H1 (cell line): ENCODE measurements around the gene CEL. TPM values are rescaled to one million over a fixed set of nuclear protein-coding genes. Genes with fewer than 3 reads are reported as not detected.

Experiments used
- CTCF ChIA-PET: fragments of 300-600 bp; sonication (Branson Sonifier 250); formaldehyde crosslinking; loops from one replicate; lab custom pipeline; 2021; ENCODE audit not compliant: partially characterized antibody; lab: Charles Lee
- POLR2A ChIA-PET: fragments of 300-600 bp; sonication (Branson Sonifier 250); formaldehyde crosslinking; loops from one replicate; lab custom pipeline; 2021; ENCODE audit warnings: inconsistent platforms; ENCODE audit not compliant: partially characterized antibody; lab: Charles Lee
- DNase-seq, 2 experiments: peaks; one replicate each; pipeline versions ENCODE4 v3.0.0 to v3.0.0-alpha.2; 2010 to 2022; ENCODE audit warnings: low spot score in 2 of 2, low read depth in 1 of 2, mixed read lengths in 1 of 2
- FAIRE-seq: peaks from 2 replicates; lab custom pipeline; 2011; peaks lifted over from hg19 to GRCh38; lab: Jason Lieb, UNC
- H2AFZ ChIP-seq: 2 replicates; pipeline ENCODE4 v1.8.1; 2012; ENCODE audit warnings: low read length, inconsistent platforms
- H2AK5ac ChIP-seq: 2 replicates; pipeline ENCODE4 v1.6.1; 2013; ENCODE audit warnings: low read depth, low read length
- H2BK120ac ChIP-seq: replicated peaks from 2 replicates; pipeline ENCODE3; 2013; ENCODE audit warnings: low read depth, low read length, inconsistent platforms
- H2BK12ac ChIP-seq: 2 replicates; pipeline ENCODE4 v1.6.1; 2013; ENCODE audit warnings: low read depth, low read length
- H2BK15ac ChIP-seq: 2 replicates; pipeline ENCODE4 v1.6.1; 2013; ENCODE audit warnings: low read length
- H2BK20ac ChIP-seq: 2 replicates; pipeline ENCODE4 v1.6.1; 2013; ENCODE audit warnings: low read length
- H2BK5ac ChIP-seq: 2 replicates; pipeline ENCODE4 v1.6.1; 2013; ENCODE audit warnings: low read depth, low read length
- H3K14ac ChIP-seq: 2 replicates; pipeline ENCODE4 v1.6.1; 2013; ENCODE audit warnings: inconsistent platforms; ENCODE audit not compliant: insufficient read length
- H3K18ac ChIP-seq: 2 replicates; pipeline ENCODE4 v1.6.1; 2013; ENCODE audit warnings: low read length; ENCODE audit errors: extremely low read depth
- H3K23ac ChIP-seq: 2 replicates; pipeline ENCODE4 v1.6.1; 2013; ENCODE audit warnings: inconsistent platforms; ENCODE audit not compliant: insufficient read length
- H3K23me2 ChIP-seq: 2 replicates; pipeline ENCODE4 v1.6.1; 2013; ENCODE audit warnings: low read depth, low read length
- H3K27ac ChIP-seq: 2 replicates; pipeline ENCODE4 v1.6.1; 2011; ENCODE audit warnings: low read depth, low read length, inconsistent platforms
- H3K27me3 ChIP-seq, 4 experiments: replicated peaks in 1 of 4; 1 replicate in 1 of 4; 2 replicates in 3 of 4; pipeline versions ENCODE4 v1.6.1 to v1.8.1; 2011 to 2013; ENCODE audit warnings: low read length in 3 of 4, mild to moderate bottlenecking in 3 of 4, inconsistent platforms in 2 of 4, mixed read lengths in 2 of 4, moderate library complexity in 1 of 4; ENCODE audit not compliant: control insufficient read depth in 3 of 4, insufficient read depth in 3 of 4; ENCODE audit errors: extremely low read depth in 1 of 4
- H3K36me3 ChIP-seq, 4 experiments: 2 replicates each; pipeline versions ENCODE4 v1.6.1 to v1.8.1; 2011 to 2013; ENCODE audit warnings: mild to moderate bottlenecking in 4 of 4, low read length in 3 of 4, moderate library complexity in 2 of 4, control low read depth in 1 of 4, inconsistent platforms in 1 of 4; ENCODE audit not compliant: insufficient read depth in 4 of 4, control insufficient read depth in 2 of 4
- H3K4ac ChIP-seq: replicated peaks from 2 replicates; pipeline ENCODE3; 2013; ENCODE audit warnings: low read length, low read depth, mixed read lengths, inconsistent platforms; ENCODE audit not compliant: insufficient read length
- H3K4me1 ChIP-seq, 4 experiments: replicated peaks in 1 of 4; 1 replicate in 1 of 4; 2 replicates in 3 of 4; pipeline versions ENCODE4 v1.6.1 to v1.8.1; 2011 to 2013; ENCODE audit warnings: low read length in 3 of 4, inconsistent platforms in 2 of 4, mixed read lengths in 1 of 4; ENCODE audit not compliant: insufficient read depth in 4 of 4, control insufficient read depth in 3 of 4
- H3K4me2 ChIP-seq, 2 experiments: 2 replicates each; pipeline versions ENCODE4 v1.6.1 to v1.8.1; 2011 to 2013; ENCODE audit warnings: low read depth in 2 of 2, low read length in 2 of 2, control low read depth in 1 of 2, inconsistent platforms in 1 of 2, mild to moderate bottlenecking in 1 of 2; ENCODE audit not compliant: insufficient read depth in 1 of 2
- H3K4me3 ChIP-seq, 4 experiments: fragments of 200-600, 300-600 bp in 1 of 4; sonication (generic), shearing (Covaris generic), sonication (Bioruptor Twin) in 1 of 4; 2 replicates each; pipeline versions ENCODE4 v1.5.1 to v1.8.1; 2011 to 2016; ENCODE audit warnings: low read length in 4 of 4, low read depth in 3 of 4, control low read depth in 2 of 4, inconsistent platforms in 2 of 4, mild to moderate bottlenecking in 2 of 4, mixed read lengths in 1 of 4, moderate library complexity in 1 of 4; ENCODE audit not compliant: insufficient read depth in 2 of 4; ENCODE audit errors: extremely low read depth in 1 of 4
- H3K56ac ChIP-seq: replicated peaks from 2 replicates; pipeline ENCODE3; 2013; ENCODE audit warnings: low read depth, mild to moderate bottlenecking, mixed read lengths, low read length, inconsistent platforms; ENCODE audit not compliant: insufficient read length
- H3K79me1 ChIP-seq: 2 replicates; pipeline ENCODE4 v1.6.1; 2013; ENCODE audit warnings: low read depth, low read length, control low read depth
- H3K79me2 ChIP-seq, 2 experiments: 2 replicates each; pipeline versions ENCODE4 v1.6.1 to v1.8.1; 2012 to 2013; ENCODE audit warnings: low read length in 2 of 2, mild to moderate bottlenecking in 2 of 2, inconsistent platforms in 1 of 2; ENCODE audit not compliant: insufficient read depth in 2 of 2, control insufficient read depth in 1 of 2
- H3K9ac ChIP-seq, 4 experiments: replicated peaks in 1 of 4; 1 replicate in 1 of 4; 2 replicates in 3 of 4; pipeline versions ENCODE4 v1.6.1 to v1.8.1; 2011 to 2013; ENCODE audit warnings: low read depth in 3 of 4, low read length in 3 of 4, control low read depth in 2 of 4, mild to moderate bottlenecking in 2 of 4, moderate library complexity in 2 of 4, inconsistent platforms in 1 of 4; ENCODE audit errors: extremely low read depth in 1 of 4
- H3K9me3 ChIP-seq, 2 experiments: 2 replicates each; pipeline versions ENCODE4 v1.6.1 to v1.8.1; 2012 to 2013; ENCODE audit warnings: mild to moderate bottlenecking in 2 of 2, moderate library complexity in 2 of 2, control low read depth in 1 of 2, inconsistent platforms in 1 of 2, low read depth in 1 of 2, low read length in 1 of 2, mixed read lengths in 1 of 2; ENCODE audit not compliant: insufficient read depth in 2 of 2
- H4K20me1 ChIP-seq, 2 experiments: replicated peaks in 1 of 2; 2 replicates each; pipeline versions ENCODE3 to v1.8.1; 2011 to 2013; ENCODE audit warnings: inconsistent platforms in 2 of 2, low read length in 2 of 2, mild to moderate bottlenecking in 1 of 2; ENCODE audit not compliant: insufficient read depth in 2 of 2, control insufficient read depth in 1 of 2
- H4K5ac ChIP-seq: 2 replicates; pipeline ENCODE4 v1.6.1; 2013; ENCODE audit warnings: low read length, low read depth, mixed read lengths, inconsistent platforms; ENCODE audit not compliant: insufficient read length
- H4K8ac ChIP-seq: 2 replicates; pipeline ENCODE4 v1.8.0; 2013; ENCODE audit warnings: mild to moderate bottlenecking, moderate library complexity, low read length, inconsistent platforms; ENCODE audit not compliant: insufficient read depth; ENCODE audit errors: extremely low read depth
- H4K91ac ChIP-seq: replicated peaks from 2 replicates; pipeline ENCODE3; 2013; ENCODE audit warnings: low read length, mixed read lengths, inconsistent platforms; ENCODE audit not compliant: insufficient read length
- ASH2L ChIP-seq: fragments of 200-600, 300-600 bp; sonication (generic); IDR thresholded peaks from one replicate; pipeline ENCODE4 v1.7.1; 2017; ENCODE audit warnings: low read length
- POLR2AphosphoS5 ChIP-seq: IDR thresholded peaks from 2 replicates; pipeline ENCODE4 v1.6.1; 2011; ENCODE audit warnings: low read depth, low read length
- WGBS, 2 experiments: shearing (Covaris generic) in 1 of 2; methylation state at CpG; one replicate each; pipeline versions ENCODE4 v1.1.6 to v1.1.7; 2013 to 2015; ENCODE audit warnings: low lambda C conversion rate in 2 of 2, mixed read lengths in 2 of 2, inconsistent platforms in 1 of 2, low coverage in 1 of 2, missing lambda C conversion rate in 1 of 2; ENCODE audit not compliant: insufficient replicate concordance in 2 of 2, insufficient coverage in 1 of 2, insufficient read length in 1 of 2; ENCODE audit errors: extremely low coverage in 1 of 2, missing lambda C conversion rate in 1 of 2; 5-methylcytosine and 5-hydroxymethylcytosine counted together
- polyA plus RNA-seq, 7 experiments: library from polyadenylated mRNA; depleted of rRNA in 3 of 7; stranded (reverse) in 5 of 7; unstranded in 2 of 7; fragments of >200 nt in 5 of 7; fragments of 200-250 nt in 2 of 7; gene quantifications; 1 replicate in 5 of 7; 2 replicates in 1 of 7; 4 replicates in 1 of 7; pipeline versions ENCODE4 v1.2.1 to v1.2.3, GENCODE V29; 2011 to 2013; ENCODE audit warnings: missing spikeins in 2 of 7, mixed read lengths in 2 of 7
- total RNA-seq: library from RNA; stranded (reverse); fragmentation: NEBNext Ultra II Directional; extraction: Animal tissue kit (Norgen Biotek cat#: 25700); gene quantifications from 2 replicates; pipeline ENCODE4 v1.2.1, GENCODE V29; 2021
- TF ChIP-seq, protein P1 (sequence below): IDR thresholded peaks from 2 replicates; pipeline ENCODE4 v1.6.1; 2012; ENCODE audit warnings: inconsistent platforms

CEL gene
- total and polyA plus RNA-seq, 2 of the 8 experiments (the other 6 are each of a cell fraction or from before 2014, with no cell fraction given) = 1.8 to 3.4 TPM

DNA sequence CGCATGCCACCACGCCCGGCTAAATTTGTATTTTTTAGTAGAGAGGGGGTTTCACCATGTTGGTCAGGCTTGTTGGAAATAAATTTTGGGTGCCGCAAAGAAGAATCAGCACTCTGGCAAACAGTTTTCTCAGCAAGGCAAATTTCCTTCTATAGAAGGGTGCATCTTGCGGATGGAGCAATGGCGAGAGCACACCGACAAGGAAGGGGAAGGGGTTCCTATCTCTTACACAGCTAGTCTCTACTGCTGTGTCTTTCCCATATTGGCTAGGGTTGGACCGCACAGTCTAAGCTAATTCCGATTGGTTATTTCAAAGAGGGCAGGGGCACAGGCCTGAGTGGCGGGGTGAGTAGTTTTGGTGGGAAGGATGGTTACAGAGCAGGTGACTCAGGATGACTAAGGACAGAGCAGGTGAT, 30.3 kb upstream of the CEL start:
- Histone ChIP-seq H3K23me2 (peaks cover 8% of the 10 kb centered on the region; the same call in 1 of the 2 replicates), H4K8ac (no peak overlapping the region), H2BK5ac (no peak overlapping the region; the same call in 1 of the 2 replicates), H2BK12ac (no peak overlapping the region), H2AK5ac (peak overlapping the region; percentile 86; the same call in 1 of the 2 replicates), H3K4me2 (peak overlapping the region; percentile 95 to 97), H3K27me3 (no peaks in the 10 kb centered on the region; a peak in 1 of 7 replicates), H2AFZ (no peak overlapping the region), H3K79me1 (peaks cover 23% of the 10 kb centered on the region), H3K4me3 (peak overlapping the region; percentile 95 to 99 (median 98)), H2BK20ac (no peak overlapping the region), H3K36me3 (peaks cover 0 to 5% (median 0%) of the 10 kb centered on the region in 4 experiments; a peak in 1 of 8 replicates), H3K79me2 (peaks cover 27 to 58% of the 10 kb centered on the region in 2 experiments), H3K23ac (no peak overlapping the region), H4K5ac (no peak overlapping the region), H2BK120ac (no peak overlapping the region), H3K9me3 (no peaks in the 10 kb centered on the region), H3K14ac (no peak overlapping the region), H3K27ac (no peak overlapping the region), H4K91ac (no peak overlapping the region), H4K20me1 (peaks cover 5 to 15% of the 10 kb centered on the region in 2 experiments), H3K18ac (no peak overlapping the region), H3K4me1 (peaks cover 2 to 10% (median 5%) of the 10 kb centered on the region in 4 experiments; a peak in 6 of 7 replicates), H3K56ac (no peak overlapping the region), H3K9ac (peak overlapping the region in 3 of 4 experiments; percentile 94 to 99 (median 95); a peak in 6 of 7 replicates), H3K4ac (no peak overlapping the region), H2BK15ac (no peak overlapping the region)
- no peak for DNase-seq
- FAIRE-seq = no peak
- ChIA-PET POLR2A (interaction anchor here (1.0 to 2.3 kb wide), 12 partner anchors 9 to 143 kb away, joined by 3 to 17 read pairs (median 4); no protein-coding TSS in a partner anchor), CTCF (interaction anchor here (1.0 to 6.9 kb wide), 5 partner anchors 9 to 113 kb away, joined by 3 to 44 read pairs (median 6); no protein-coding TSS in a partner anchor)
- 17% methylated on average over 10 of the region's 10 CpGs; no CpG with 5 or more reads in 1 of the 2 experiments for WGBS, 2 experiments
- TF ChIP-seq, protein P1, sequence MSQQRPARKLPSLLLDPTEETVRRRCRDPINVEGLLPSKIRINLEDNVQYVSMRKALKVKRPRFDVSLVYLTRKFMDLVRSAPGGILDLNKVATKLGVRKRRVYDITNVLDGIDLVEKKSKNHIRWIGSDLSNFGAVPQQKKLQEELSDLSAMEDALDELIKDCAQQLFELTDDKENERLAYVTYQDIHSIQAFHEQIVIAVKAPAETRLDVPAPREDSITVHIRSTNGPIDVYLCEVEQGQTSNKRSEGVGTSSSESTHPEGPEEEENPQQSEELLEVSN = peak; percentile 50; the same call in 1 of the 2 replicates
- TF ChIP-seq POLR2AphosphoS5 = peak; percentile 33; the same call in 1 of the 2 replicates
- no peak for TF ChIP-seq ASH2L
